Measurements from ENCODE around the gene FAM120A.

Gene FAM120A

GRCh38 chr9:93597871-93598646 is 146.6 kb downstream of the FAM120A start:
- no peak for DNase-seq

GRCh38 chr9:93598647-93599241 is 147.3 kb downstream of the FAM120A start:
- DNase-seq: peak in 1 of 2 experiments; percentile 16

GRCh38 chr9:93599571-93600403 is 148.3 kb downstream of the FAM120A start:
- peak; percentile 25 to 53 for DNase-seq

DNA sequence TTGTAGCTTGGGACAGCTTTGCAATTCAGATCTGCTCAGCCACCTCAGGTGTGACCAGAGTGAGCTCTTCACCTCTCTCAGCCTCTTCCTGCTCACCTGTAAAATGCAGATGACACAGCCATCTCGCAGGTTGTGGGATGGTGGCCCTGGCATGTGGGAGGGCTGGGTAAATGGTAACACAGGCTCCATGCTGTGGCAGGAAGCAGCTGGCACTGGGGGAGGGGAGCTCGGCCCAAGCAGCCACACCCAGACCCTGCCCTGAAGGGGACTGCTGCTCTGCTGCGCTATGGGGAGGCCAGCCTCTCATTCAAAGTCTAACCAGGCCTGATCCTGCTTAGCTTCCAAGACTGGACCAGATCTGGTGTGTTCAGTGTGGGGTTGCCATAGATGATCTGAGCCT is 149.0 kb downstream of the FAM120A start:
- peak; percentile 86 to 90 for DNase-seq

- DNase-seq: no peak
Observed at GRCh38 chr9:93601063-93601462, 149.6 kb downstream of the FAM120A start.

DNA sequence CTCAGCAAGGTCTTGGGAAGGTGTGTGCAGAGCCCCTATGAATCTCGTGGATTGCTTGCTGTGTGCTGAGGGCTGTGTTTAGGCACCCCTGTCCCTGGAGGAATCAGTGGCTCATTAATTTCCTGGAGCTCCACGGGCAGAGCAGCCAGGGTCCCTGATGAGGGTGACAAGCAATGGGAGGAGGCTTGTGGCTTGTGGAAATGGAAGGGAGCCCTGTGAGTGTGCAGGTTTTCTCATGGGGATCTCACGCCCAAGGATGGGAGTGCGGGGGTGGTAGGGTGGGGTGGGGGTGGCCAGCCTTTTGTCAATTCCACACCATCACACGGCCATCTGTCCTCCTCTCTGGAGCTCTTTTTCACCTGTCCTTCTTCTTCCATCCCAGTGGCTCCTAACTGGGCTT is 150.2 kb downstream of the FAM120A start:
- no peak for DNase-seq

GRCh38 chr9:93603011-93603410 is 151.5 kb downstream of the FAM120A start:
- DNase-seq: no peak

DNA sequence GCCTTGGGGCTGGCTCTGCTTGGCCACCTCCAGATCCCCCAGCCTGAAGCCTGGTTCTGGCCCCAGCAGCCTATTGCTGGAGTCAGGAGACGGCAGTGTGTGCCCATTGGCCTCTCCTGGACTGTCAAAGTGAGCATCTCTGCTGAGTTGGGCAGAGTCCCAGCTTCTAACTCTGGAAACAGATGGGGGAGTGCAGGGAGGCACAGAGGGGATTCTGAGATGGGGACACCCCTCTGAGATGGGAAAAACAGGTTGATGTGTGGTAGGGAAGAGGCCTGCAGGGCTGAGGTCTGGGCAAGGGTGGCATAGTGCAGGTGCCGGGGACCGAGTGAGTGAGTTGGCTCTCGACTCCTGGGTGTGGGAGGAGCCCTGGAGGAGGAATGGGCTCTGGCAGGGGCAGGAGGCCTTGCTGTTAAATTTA is 152.4 kb downstream of the FAM120A start:
- DNase-seq: no peak

GRCh38 chr9:93606187-93606586 is 154.7 kb downstream of the FAM120A start:
- DNase-seq: no peak

- no peak for DNase-seq
Observed at GRCh38 chr9:93610206-93610605, 158.7 kb downstream of the FAM120A start.

GRCh38 chr9:93612052-93612795 is 160.7 kb downstream of the FAM120A start:
- no peak for DNase-seq

DNA sequence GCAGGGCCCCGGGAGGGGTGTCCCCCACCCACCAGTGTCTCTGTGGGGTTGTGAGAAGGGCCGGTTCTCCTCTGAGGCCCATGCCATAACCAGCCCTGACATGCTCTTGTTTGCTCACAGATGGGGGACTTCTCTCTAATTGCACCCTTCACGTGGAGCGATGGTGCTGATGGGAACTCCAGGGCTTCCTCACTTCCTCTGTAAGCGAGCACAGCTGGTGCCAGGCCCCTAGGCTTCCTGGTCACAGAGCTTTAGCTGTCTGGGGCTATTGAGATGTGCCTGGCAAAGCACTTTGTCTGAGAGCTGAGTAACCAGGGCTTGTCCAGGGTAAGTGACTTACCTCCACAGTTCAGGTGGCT is 161.3 kb downstream of the FAM120A start:
- DNase-seq: peak; percentile 83 to 95

- no peak for DNase-seq
Observed at GRCh38 chr9:93613174-93613573, 161.7 kb downstream of the FAM120A start.

DNA sequence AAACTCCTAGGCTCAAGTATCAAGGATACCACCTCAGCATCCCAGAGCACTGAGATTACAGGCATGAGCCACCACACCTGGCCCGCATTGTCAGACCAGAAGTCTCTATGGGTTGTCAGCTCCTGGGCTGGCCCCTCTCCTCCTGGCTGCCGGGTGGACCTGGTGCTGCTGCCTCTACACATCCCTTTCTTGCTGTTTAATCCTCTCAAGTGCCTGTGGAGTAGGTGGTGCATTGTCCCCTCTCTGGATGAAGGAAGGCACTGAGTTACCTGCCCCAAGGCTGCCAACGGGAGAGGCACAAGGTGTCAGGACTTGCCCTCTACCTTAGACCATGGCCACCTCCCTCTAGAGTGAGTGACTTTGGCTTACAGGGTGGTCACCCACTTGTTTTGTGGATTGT is 162.3 kb downstream of the FAM120A start:
- DNase-seq: no peak

DNA sequence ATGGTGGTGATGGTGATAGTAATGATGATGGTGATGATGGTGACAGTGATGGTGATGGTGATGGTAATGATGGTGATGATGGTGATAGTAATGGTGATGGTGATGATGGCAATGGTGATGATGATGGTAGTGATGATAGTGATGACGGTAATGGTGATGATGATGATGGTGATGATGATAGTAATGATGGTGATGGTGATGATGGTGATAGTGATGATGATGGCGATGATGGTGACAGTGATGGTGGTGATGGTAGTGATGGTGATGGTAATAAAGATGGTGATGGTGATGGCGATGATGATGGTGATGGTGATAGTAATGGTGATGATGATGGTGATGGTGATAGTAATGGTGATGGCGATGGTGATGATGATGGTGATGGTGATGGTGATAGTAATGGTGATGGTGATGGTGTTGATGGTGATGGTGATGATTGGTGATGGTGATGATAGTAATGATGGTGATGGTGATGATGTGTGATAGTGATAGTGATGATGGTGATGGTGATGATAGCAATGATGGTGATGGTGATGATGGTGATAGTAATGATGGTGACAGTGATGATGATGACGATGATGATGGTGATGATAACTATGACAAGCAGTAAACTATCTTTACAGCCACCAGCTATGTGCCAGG is 163.5 kb downstream of the FAM120A start:
- DNase-seq: no peak

All from NCI-H2081 (cell line).